ENCODE results near the gene ATP13A3.

- TF ChIP-seq POLR2A (IDR thresholded peaks at IDR 0.05) = no peak
- TF ChIP-seq CTCF (IDR thresholded peaks at IDR 0.05) = no peak
Observed at GRCh38 chr3:194489736-194490612, 3.2 kb upstream of the ATP13A3 start.
